VCaP (cell line): ENCODE results near the gene ADIPOR2.
A peak's percentile ranks its signal among the peaks of the same experiment; 100 is the strongest.

Source experiments
- H3K27ac ChIP-seq: fragments of 450-650 bp; 2 replicates; pipeline ENCODE4 v1.5.1; 2017
- CTCF ChIP-seq: fragments of 450-650 bp; conservative IDR thresholded peaks from 2 replicates; pipeline ENCODE4 v1.5.1; 2017; ENCODE audit warnings: mild to moderate bottlenecking, moderate library complexity

Gene ADIPOR2

DNA sequence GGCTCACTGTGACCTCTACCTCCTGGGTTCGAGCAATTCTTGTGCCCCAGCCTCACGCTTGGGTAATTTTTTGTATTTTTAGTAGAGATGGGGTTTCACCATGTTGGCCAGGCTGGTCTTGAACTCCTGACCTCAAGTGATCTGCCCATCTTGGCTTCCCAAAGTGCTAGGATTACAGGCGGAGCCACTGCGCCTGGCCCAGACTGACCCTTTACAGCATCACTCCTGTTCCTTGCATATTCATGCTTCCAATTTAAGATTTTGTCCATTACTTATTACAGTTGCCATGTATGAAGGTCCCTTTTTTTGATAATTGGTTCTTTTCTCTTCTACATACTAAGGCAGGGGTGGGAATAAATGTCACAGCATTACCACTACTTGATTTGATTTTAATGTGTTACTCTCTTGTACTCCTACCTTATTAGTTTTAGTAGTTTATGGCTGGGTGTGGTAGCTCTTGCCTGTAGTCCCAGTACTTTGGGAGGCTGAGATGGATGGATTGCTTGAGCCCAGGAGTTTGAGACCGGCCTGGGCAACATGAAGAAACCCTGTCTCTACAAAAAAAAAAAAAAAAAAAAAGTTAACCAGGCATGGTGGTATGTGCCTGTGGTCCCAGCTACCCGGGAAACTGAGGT, 46.9 kb downstream of the ADIPOR2 start:
- no peak for TF ChIP-seq CTCF

GRCh38 chr12:1738446-1738845, 47.6 kb downstream of the ADIPOR2 start:
- TF ChIP-seq CTCF: no peak
- no peak overlapping the region for H3K27ac ChIP-seq

More for the DNA sequence above, 46.9 kb downstream of the ADIPOR2 start:
- no peak overlapping the region for H3K27ac ChIP-seq

GRCh38 chr12:1739368-1739767, 48.5 kb downstream of the ADIPOR2 start:
- peak overlapping the region; percentile 65 for H3K27ac ChIP-seq

GRCh38 chr12:1740161-1740948, 49.5 kb downstream of the ADIPOR2 start:
- TF ChIP-seq CTCF: no peak
- H3K27ac ChIP-seq: peak overlapping the region; percentile 65

More at GRCh38 chr12:1739368-1739767, 48.5 kb downstream of the ADIPOR2 start:
- TF ChIP-seq CTCF: no peak

DNA sequence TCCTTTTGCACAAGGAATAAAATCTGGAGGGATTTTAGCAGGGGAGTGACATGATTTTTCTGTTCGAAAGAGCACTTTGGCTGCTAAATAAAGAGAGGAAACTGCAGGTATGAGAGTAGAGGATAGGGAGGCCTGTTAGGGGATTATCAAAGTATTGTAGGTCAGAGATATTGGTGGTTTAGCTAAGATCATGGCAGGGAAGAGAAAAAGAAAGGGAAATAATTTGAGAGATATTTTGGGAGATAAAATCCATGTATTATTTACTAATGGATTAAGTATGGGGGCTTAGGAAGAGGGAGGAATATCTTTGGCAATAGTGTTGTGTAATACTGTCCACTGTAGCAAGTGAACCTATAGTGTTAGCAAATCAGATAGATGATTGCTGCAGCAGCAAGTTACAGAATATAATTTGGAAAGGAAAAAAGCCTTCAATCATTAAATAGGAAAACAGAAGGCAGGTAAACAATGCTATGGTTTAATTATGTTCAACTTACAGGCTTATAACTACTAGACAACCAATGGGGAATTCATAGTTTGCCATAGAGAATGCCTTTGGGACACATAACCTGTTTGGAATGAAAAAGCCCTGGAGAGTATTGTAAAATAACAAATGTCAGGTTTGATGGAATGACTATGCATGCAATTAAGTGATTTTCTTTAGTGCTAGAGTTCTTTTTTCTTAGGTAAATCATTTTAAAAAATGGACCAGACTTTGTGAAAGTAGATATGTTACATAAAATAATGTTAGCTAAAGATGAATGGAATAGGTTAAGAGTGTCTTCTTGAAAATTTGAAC, 50.5 kb downstream of the ADIPOR2 start:
- no peak for TF ChIP-seq CTCF
- H3K27ac ChIP-seq: peak overlapping the region; percentile 65

DNA sequence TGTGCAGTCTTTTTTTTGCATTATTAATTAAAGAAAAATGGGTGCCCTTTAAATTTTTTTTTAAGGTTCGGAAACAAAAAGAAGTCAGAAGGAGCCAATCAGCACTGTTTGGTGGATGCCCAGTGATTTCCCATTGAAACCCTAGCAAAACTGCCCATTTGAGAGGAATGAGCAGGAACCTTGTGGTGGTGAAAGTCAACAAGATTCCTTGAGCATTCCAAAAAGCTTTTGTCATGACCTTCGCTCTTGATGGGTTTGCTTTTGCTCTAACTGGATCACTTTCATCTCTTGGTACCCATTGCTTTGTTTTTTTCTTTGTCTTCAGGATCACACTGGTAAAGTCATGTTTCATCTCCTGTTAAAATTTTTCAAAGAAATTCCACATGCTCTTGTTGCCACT, 54.1 kb downstream of the ADIPOR2 start:
- TF ChIP-seq CTCF: no peak
- H3K27ac ChIP-seq: no peak overlapping the region

DNA sequence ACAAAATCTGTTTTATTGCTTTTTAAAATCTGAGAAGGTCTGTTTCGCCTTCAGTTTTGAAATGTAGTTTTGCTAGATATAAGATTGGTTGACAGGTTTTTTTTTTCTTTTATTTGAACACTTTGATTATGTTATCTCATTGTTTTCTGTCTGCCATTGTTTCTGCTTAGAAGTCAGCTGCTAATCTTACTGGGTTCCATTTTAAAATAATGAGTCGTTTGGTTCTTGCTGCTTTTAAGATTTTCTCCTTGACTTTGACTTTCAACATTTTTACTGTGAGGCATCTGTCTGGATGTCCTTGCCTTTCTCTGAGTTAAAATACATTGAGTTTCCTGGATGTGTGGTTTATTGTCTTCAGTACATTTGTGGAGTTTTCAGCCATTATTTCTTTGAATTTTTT, 56.7 kb downstream of the ADIPOR2 start:
- H3K27ac ChIP-seq: no peak overlapping the region
- TF ChIP-seq CTCF: no peak
